Tibial nerve (tissue), 3 donors: ENCODE data around the gene TRAF7.

Experiments used
- CTCF ChIP-seq, 5 experiments: fragments of 200-600 bp in 3 of 5; fragments of 450-650 bp in 2 of 5; sonication (generic) in 3 of 5; IDR thresholded peaks; one replicate each; pipeline ENCODE4 v1.5.1; 2016 to 2019; ENCODE audit warnings: antibody characterized with exemption in 5 of 5, mild to moderate bottlenecking in 3 of 5, moderate library complexity in 2 of 5
- POLR2A ChIP-seq, 2 donors: fragments of 450-650 bp; IDR thresholded peaks; one replicate each; pipeline ENCODE4 v1.6.1; 2017; ENCODE audit warnings: antibody characterized with exemption in 2 of 2, mild to moderate bottlenecking in 2 of 2, moderate library complexity in 2 of 2

DNA sequence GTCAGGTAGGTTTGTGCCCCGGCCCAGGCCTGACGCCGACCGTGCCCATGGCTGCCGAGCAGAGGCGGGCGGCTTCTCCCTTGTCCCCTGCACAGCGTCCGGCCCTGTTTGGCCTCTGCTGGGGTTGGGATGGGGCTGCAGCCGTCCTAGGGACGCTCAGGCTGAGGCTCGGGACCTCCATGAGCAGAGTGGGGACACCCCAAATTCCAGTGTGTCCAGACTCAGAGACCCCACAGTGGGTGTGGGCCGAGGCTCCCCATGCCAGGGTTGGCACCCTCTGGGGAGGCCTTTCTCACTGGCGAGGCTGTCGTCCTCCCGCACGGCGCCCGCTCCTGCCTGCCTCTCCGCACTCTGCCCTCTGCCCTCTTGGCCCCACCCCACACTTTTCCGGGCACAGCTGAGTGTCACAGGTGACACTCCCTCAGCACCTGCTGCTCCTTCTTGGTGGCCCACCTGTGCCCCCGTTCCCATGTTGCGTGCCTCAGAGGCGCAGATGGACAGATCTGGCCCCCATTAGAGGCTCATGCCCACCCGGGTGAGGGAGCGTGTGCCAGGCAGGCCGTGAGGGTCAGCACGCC is 16.1 kb downstream of the TRAF7 start:
- no peak for TF ChIP-seq POLR2A (IDR thresholded peaks at IDR 0.05)
- TF ChIP-seq CTCF (IDR thresholded peaks at IDR 0.05): no peak
